ENCODE data around the gene ZG16.

The ZG16 gene

GRCh38 chr16:29830774-29831173, 52.7 kb downstream of the ZG16 start:
- DNase-seq: no peak

GRCh38 chr16:29831490-29831889, 53.4 kb downstream of the ZG16 start:
- no peak for DNase-seq

Measured in CD4-positive, alpha-beta T cell treated with Interleukin-6 for 4 hours (primary cell).